OCI-LY7 (cell line): ENCODE results near the gene MEIS2. TPM values are rescaled to one million over a fixed set of nuclear protein-coding genes. Genes with fewer than 3 reads are reported as not detected.

ENCODE experiments used
- BruUV-seq: library from RNA; stranded (reverse); fragments of 400-500 nt; replicated peaks from 2 replicates; lab custom pipeline; 2021; lab: Mats Ljungman, UMichigan
- CTCF ChIA-PET: fragments of 300-600 bp; sonication (Branson Sonifier 250); formaldehyde crosslinking; loops from one replicate; lab custom pipeline; 2022; ENCODE audit warnings: antibody characterized with exemption; ENCODE audit not compliant: unreplicated experiment; lab: Charles Lee
- POLR2A ChIA-PET: fragments of 300-600 bp; sonication (Branson Sonifier 250); formaldehyde crosslinking; loops from one replicate; lab custom pipeline; 2022; ENCODE audit warnings: antibody characterized with exemption; lab: Charles Lee
- DNase-seq: peaks from one replicate; pipeline ENCODE4 v3.0.0-alpha.2; 2015; ENCODE audit warnings: low spot score
- H2AFZ ChIP-seq: fragments of 200-600 bp; sonication (generic), shearing (Covaris generic); 2 replicates; pipeline ENCODE4 v1.6.1; 2014; ENCODE audit warnings: mild to moderate bottlenecking, antibody characterized with exemption, low read length, moderate library complexity
- H3K27ac ChIP-seq: fragments of 200-600 bp; sonication (generic); 2 replicates; pipeline ENCODE4 v1.5.1; 2014; ENCODE audit warnings: mixed run types, low read depth, mild to moderate bottlenecking, moderate library complexity, low read length, inconsistent platforms; ENCODE audit not compliant: poor library complexity, severe bottlenecking
- H3K36me3 ChIP-seq: fragments of 200-600 bp; sonication (generic); 2 replicates; pipeline ENCODE4 v1.6.1; 2014; ENCODE audit warnings: mild to moderate bottlenecking, antibody characterized with exemption, low read length, moderate library complexity, mixed read lengths; ENCODE audit not compliant: insufficient read depth
- H3K4me1 ChIP-seq: fragments of 200-600 bp; sonication (generic); 2 replicates; pipeline ENCODE4 v1.5.1; 2014; ENCODE audit warnings: mild to moderate bottlenecking, low read length; ENCODE audit not compliant: insufficient read depth, poor library complexity, severe bottlenecking
- H3K4me2 ChIP-seq: fragments of 200-600 bp; sonication (generic); 2 replicates; pipeline ENCODE4 v1.6.1; 2014; ENCODE audit warnings: mild to moderate bottlenecking, low read length
- H3K4me3 ChIP-seq: fragments of 200-600 bp; sonication (generic); 2 replicates; pipeline ENCODE4 v1.5.1; 2014; ENCODE audit warnings: mild to moderate bottlenecking, low read depth, low read length; ENCODE audit not compliant: poor library complexity, severe bottlenecking
- H3K79me2 ChIP-seq: fragments of 200-600 bp; sonication (generic); 2 replicates; pipeline ENCODE4 v1.6.1; 2016; ENCODE audit warnings: low read depth, mild to moderate bottlenecking, low read length, moderate library complexity, mixed read lengths; ENCODE audit not compliant: insufficient read depth
- H3K9me2 ChIP-seq: fragments of 200-600 bp; sonication (generic); 2 replicates; pipeline ENCODE4 v1.6.1; 2016; ENCODE audit warnings: mild to moderate bottlenecking, low read length, mixed read lengths; ENCODE audit not compliant: insufficient read depth
- H3K9me3 ChIP-seq: fragments of 200-600 bp; sonication (generic); 2 replicates; pipeline ENCODE4 v1.6.1; 2014; ENCODE audit warnings: mild to moderate bottlenecking, mixed run types, low read length, mixed read lengths
- H4K20me1 ChIP-seq: fragments of 200-600 bp; sonication (generic); 2 replicates; pipeline ENCODE4 v1.6.1; 2014; ENCODE audit warnings: mild to moderate bottlenecking, antibody characterized with exemption, low read length, moderate library complexity, mixed read lengths; ENCODE audit not compliant: insufficient read depth
- CTCF ChIP-seq: fragments of 200-600 bp; sonication (generic); conservative IDR thresholded peaks from 2 replicates; pipeline ENCODE4 v1.5.1; 2014; ENCODE audit warnings: mild to moderate bottlenecking, antibody characterized with exemption, low read length, moderate library complexity, mixed read lengths
- EZH2phosphoT487 ChIP-seq: fragments of 200-600 bp; sonication (generic); IDR thresholded peaks from 2 replicates; pipeline ENCODE4 v1.6.1; 2018; ENCODE audit warnings: low read depth, borderline replicate concordance, mild to moderate bottlenecking, mixed run types, antibody characterized with exemption, low read length, moderate library complexity, mixed read lengths
- intact Hi-C: fragments of 100-400 bp; cut with micrococcal nuclease; formaldehyde crosslinking; loops from one replicate; pipeline ENCODE4 v1.10.0; 2022; ENCODE audit not compliant: unreplicated experiment
- total RNA-seq, 2 experiments: library from RNA; depleted of rRNA in 1 of 2; stranded (reverse); fragments of >200 nt in 1 of 2; shearing (Covaris generic) in 1 of 2; gene quantifications; 2 replicates each; pipeline ENCODE4 v1.2.3, GENCODE V29; 2014 to 2022

MEIS2 gene
- total RNA-seq, 2 experiments from 2014 or later, result 31.0 to 35.8 TPM

DNA sequence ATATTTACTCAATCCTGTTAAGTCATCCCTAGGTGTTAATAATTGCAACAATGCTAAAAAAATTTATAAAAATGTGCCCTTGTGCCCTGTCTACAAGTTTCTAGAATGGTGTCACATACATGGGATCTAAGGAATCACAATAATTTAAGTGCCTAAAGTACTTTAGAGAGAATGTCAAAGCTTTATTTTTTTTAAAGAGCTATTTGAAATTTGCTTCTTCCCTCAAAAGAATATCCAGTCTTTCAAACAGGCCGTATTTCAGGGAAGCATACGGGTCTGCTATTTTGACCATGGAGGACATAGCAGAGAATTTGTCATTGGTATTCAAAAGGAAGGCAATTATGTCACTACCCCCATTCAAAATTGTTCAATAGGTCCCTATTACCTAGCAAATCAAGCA lies 29.7 kb downstream of the MEIS2 start:
- POLR2A ChIA-PET, result no interaction called here
- Histone ChIP-seq H2AFZ (no peak overlapping the region), H3K4me1 (no peaks in the 10 kb centered on the region), H4K20me1 (no peaks in the 10 kb centered on the region), H3K9me3 (no peaks in the 10 kb centered on the region), H3K36me3 (peaks cover 20% of the 10 kb centered on the region), H3K4me3 (no peak overlapping the region), H3K4me2 (no peak overlapping the region), H3K27ac (no peak overlapping the region), H3K79me2 (no peaks in the 10 kb centered on the region), H3K9me2 (no peaks in the 10 kb centered on the region)
- no peak for DNase-seq
- CTCF ChIA-PET, result no interaction called here
- intact Hi-C loops, result no loop called here
- no TSS peak for BruUV-seq
- TF ChIP-seq EZH2phosphoT487, result no peak
- no peak for TF ChIP-seq CTCF

GRCh38 chr15:37061996-37062395 lies 38.4 kb downstream of the MEIS2 start:
- POLR2A ChIA-PET, result interaction anchor here (0.6 to 1.3 kb wide), 3 partner anchors 18 to 772 kb away, joined by 3 to 4 read pairs (median 3); no protein-coding TSS in a partner anchor
- no peak overlapping the region for H3K27ac ChIP-seq
- no peaks in the 10 kb centered on the region for H3K79me2 ChIP-seq
- H3K9me2 ChIP-seq, result no peaks in the 10 kb centered on the region
- intact Hi-C loops, result no loop called here
- no peaks in the 10 kb centered on the region for H4K20me1 ChIP-seq
- no peak for TF ChIP-seq EZH2phosphoT487
- TF ChIP-seq CTCF, result no peak
- no peak overlapping the region for H2AFZ ChIP-seq
- no peak overlapping the region for H3K4me3 ChIP-seq
- no TSS peak for BruUV-seq
- CTCF ChIA-PET, result no interaction called here
- peaks cover 26% of the 10 kb centered on the region for H3K36me3 ChIP-seq
- no peak for DNase-seq
- no peaks in the 10 kb centered on the region for H3K9me3 ChIP-seq
- H3K4me1 ChIP-seq, result no peaks in the 10 kb centered on the region
- no peak overlapping the region for H3K4me2 ChIP-seq

GRCh38 chr15:37059086-37059485 lies 41.3 kb downstream of the MEIS2 start:
- Histone ChIP-seq H3K27ac (no peak overlapping the region), H3K79me2 (no peaks in the 10 kb centered on the region), H3K36me3 (peaks cover 19% of the 10 kb centered on the region), H3K4me3 (no peak overlapping the region), H3K9me2 (no peaks in the 10 kb centered on the region), H3K4me1 (no peaks in the 10 kb centered on the region), H3K9me3 (no peaks in the 10 kb centered on the region), H3K4me2 (no peak overlapping the region), H4K20me1 (no peaks in the 10 kb centered on the region), H2AFZ (no peak overlapping the region)
- ChIA-PET POLR2A (interaction anchor here (0.8 kb wide), 1 partner anchor 42 kb away, joined by 3 read pairs; no protein-coding TSS in a partner anchor), CTCF (no interaction called here)
- no peak for TF ChIP-seq CTCF
- TF ChIP-seq EZH2phosphoT487, result no peak
- no peak for DNase-seq
- no TSS peak for BruUV-seq
- intact Hi-C loops, result no loop called here
